Activated T-helper 9 cell treated with anti-CD3 and anti-CD28 coated beads, Interleukin-2, amount 50 U/mL, for 16 hours (primary cell): ENCODE data around the gene METTL3.

Source experiments
- DNase-seq: peaks from one replicate; pipeline ENCODE4 v3.0.0-alpha.2; 2020; ENCODE audit warnings: low read depth

METTL3 gene

GRCh38 chr14:21526672-21527317, 15.7 kb upstream of the METTL3 start:
- no peak for DNase-seq

DNA sequence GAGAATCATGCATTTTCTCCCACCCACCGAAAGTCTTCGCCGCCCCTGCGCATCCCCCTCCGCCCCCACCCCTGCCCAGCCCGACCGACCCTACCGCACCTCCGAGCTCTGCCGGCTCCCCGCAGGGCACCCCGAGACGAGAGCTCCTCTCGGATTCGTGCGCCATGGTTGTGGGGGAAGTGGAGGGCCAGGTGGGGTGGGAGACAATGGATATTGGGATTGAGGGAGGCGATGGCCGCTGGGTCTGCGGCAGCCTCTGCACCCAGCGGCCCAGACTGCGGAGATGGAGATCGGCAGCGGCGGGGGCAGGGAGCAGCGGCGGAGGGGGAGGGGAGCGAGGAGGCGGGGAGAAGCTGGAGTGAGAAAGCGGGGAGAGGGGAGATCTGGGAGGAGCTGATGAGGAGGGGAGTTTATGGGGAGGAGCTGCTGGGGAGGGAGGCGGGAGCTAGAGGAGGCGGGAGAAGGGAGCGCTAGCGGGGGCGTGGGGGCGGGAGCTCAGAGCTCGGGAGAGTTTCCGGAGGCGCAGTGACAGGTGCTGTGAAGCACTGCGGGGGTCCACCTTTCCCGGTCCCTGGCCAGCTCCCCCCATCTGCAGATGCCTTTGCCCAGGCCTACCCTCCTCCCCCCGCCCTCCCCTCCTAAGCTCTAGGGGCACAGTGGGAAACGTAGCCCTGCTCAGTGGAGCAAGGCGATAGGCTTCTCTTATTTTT, 15.0 kb upstream of the METTL3 start, which contains the start of gene SALL2:
TSS of gene SALL2 (minus strand) at position 385 of the 710 bp plus-strand sequence. CDS start at position 166, 219 bp downstream.
- peak; percentile 53 for DNase-seq

GRCh38 chr14:21525571-21525961, 14.4 kb upstream of the METTL3 start:
- DNase-seq: no peak

DNA sequence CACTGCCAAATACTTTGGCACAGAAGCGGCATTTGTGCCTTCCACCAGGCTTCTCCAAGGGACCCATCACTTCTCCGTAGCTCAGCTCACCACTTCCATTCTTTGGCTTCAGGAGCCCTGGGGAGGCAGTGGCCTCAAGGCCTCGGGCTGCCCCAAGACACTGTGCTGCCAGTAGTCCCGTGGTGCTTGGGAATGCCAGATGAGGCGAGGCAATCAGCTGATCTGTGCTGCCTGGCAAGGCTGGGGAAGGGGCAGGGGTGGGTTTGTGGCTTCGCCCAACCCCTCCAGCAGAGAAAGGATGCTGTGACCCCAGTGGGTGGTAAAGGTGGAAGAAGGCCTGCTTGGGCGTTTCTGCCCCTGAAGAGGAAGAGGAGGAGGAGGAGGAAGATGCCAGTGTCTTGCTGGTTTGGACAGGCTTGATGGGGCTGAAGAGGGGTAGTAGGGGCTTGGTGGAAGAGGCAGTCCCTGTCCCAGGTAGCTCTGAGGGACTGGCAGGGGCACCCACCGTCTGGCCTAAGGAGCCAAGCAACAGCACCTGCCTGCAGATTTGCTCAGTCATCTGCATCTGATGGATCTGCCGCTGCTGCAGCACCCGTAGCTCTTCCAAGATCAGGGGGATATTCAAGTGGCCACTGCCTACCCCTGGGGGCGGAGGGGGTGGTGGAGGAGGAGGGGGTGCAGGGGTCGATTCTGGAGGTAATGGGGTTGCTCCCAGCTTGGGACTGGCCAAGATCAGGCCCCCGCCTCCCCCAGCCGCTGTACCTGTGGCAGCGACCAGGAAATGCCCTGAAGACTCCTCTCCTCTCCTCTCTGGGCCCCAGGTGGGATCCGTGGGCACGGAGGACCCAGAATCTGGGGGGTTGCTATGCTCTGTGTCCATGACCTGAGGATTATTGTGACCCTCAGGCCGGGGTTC, 13.7 kb upstream of the METTL3 start:
- DNase-seq: no peak

DNA sequence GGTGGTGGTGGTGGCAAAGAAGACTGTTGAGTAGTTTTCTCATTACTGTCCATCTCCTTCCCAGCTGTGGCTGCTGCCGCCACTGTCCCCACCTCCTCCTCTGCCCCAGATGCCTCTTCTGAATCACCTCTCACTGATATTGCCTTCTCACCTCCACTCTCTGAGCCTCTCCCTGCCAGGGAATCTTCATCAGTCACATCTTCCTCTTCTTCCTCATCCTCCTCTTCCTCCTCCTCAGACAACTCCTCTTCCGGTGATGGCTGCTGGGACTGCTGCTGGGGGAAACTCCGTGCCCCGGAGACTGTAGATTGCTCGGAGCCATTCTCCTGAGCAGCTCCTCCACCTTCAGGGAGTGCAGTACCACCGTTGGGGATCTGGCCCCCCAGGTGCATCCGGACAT, 12.1 kb upstream of the METTL3 start:
- DNase-seq: no peak

DNA sequence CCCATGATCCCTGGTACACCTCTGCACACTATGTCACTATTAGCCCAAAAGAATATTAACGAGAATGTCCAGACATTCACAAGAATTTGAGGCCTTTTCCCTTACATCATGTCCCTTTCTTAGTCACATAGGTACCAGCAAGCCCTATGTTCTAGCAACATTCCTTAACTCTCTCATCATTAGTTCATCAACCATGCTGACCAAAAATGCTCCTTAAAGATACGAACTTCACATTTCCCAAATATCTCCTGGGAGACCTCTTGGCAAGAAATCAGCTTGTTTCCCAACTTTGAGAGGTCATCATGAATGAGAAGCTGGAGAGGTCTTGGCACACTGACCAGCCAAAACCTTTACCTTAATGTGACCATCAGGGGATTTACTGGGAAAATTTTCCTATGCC, 10.4 kb upstream of the METTL3 start:
- no peak for DNase-seq

DNA sequence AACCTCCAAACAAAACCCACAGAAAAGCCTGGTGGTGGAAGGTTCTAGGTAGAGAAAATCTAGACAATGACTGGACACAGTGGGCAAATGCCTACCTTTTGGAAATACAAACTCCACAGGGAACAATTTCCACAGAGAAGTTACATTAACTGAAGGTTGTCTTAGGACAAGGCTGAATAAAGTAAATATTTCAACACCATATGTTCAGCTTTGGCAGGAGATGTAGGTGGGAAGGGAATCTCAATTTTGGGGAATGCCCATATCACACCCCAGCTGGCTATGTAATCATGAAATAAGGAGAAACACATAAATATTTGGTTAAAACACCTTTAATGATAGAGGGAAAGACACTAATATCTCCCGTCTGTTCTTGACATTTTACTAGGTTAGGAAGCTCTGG, 9.6 kb upstream of the METTL3 start:
- DNase-seq: no peak

- DNase-seq: no peak
Observed at GRCh38 chr14:21518725-21519124, 7.6 kb upstream of the METTL3 start.

- DNase-seq: no peak
Observed at GRCh38 chr14:21514341-21514740, 3.2 kb upstream of the METTL3 start.

DNA sequence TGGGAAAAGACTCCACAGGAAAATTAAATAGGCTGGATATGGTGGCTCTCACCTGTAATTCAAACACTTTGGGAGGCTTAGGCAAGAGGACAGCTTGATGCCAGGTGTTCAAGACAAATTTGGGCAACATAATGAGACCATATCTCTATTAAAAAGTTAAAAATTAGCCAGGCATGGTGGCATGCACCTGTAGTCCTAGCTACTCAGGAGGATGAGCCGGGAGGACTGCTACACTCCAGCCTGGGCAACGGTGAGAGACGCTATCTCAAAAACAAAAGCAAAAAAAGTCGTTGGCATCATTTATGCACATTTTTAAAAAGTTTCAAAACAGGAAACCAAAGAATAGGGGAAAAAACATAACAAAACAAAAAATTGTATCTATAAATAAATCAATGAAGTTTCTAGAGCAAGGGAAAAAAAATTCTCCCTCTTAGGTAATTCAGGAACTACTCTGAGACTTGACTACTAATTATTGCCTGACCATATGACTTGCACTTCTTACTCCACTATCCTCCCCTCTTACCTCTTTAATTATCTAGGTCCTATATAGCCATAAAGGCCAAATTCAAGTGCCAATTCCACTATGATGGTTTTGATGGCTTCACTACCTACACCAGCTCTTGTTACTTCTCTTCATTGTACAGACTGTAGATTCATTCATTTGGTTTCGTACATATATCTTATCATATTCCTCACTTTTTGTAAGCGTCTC, 1.6 kb downstream of the METTL3 start:
- no peak for DNase-seq

- DNase-seq: no peak
Observed at GRCh38 chr14:21506557-21506956, 4.6 kb downstream of the METTL3 start.

GRCh38 chr14:21505012-21505553, 6.1 kb downstream of the METTL3 start:
- no peak for DNase-seq

DNA sequence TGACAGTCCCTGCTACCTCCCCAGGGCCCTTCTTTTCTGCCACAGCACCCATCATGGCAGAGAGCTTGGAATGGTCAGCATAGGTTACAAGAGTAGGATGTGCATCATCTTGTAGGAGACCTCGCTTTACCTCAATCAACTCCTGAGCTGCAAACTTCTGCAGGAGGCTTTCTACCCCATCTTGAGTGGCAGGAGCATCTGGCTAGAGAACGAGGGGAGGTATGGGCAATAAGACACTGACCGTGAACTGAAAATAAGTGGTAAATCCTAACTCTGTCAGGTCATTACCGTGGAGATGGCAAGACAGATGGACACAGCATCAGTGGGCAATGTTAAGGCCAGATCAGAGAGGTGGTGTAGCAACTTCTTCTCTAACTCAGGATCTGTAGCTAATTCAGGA, 7.8 kb downstream of the METTL3 start:
- DNase-seq: no peak

DNA sequence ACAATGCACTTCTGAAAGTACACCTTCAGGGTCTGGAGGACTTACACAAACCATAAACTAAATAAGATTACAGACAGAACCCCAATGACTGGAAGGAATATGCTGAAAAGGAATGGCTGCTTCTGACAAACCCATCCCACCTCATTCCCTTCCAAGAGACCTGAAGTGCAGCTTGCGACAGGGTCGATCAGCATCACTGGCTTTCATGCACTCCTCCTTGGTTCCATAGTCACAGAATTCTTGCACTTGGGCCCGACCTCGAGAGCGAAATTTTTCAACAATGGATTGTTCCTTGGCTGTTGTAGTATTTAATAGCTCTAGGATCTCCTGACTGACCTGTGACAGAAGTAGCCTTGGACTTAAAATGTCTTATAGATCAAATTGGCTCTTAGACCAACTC, 9.6 kb downstream of the METTL3 start:
- no peak for DNase-seq

DNA sequence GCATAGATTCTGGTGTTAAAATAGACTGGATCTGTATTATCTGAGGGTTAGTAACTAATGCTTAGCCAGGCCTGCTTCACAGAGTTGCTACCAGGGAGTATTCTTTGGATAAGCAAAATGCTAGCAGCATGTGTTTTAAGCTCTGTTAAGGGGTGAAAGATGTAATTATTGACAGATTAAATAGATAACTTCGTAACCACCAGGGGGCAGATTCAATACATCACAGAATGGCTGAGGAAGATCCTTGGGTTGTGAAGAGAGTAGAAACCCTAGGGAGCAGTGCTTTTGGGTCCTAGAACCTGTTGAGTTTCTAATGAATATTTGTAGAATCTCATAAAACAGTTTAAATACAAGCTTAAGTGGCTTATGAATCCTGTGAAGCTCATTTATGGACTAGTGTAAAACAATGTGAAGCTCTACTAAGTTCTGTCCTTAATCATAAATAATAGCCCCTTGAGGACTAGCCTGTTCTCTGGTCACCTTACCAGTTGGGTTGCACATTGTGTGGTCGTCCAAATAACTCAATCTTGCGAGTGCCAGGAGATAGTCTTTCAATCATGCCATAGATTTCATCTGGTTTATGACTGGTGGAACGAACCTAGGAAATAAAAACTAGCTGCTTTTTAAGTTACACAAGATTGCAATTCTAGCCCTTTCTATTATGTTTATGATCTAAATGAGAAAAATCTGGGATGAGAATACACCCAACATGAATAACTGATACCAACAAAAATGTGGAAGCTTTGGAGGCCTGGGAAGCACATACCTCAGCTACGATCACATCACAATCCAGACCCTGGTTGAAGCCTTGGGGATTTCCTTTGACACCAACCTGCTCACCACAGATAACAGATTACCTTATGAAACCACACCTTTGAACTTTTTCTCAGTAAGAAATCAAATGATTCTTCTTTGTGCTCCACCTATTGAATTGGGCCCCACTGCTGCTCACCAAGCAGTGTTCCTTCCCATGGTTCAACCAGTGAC, 12.3 kb downstream of the METTL3 start:
- DNase-seq: no peak

GRCh38 chr14:21496453-21496852, 14.7 kb downstream of the METTL3 start:
- no peak for DNase-seq

- no peak for DNase-seq
Observed at GRCh38 chr14:21494902-21495762, 16.0 kb downstream of the METTL3 start.

- no peak for DNase-seq
Observed at GRCh38 chr14:21486640-21487087, 24.5 kb downstream of the METTL3 start.

GRCh38 chr14:21476925-21477681, 34.0 kb downstream of the METTL3 start, which contains the start of the genes RAB2B and TOX4:
TSS of gene RAB2B (minus strand) at chr14:21476959. CDS start at chr14:21476872, 87 bp downstream.
TSS of gene TOX4 (plus strand) at chr14:21477195. CDS start at chr14:21477279, 84 bp downstream.
- peak; percentile 92 for DNase-seq
